ENCODE results near the gene ERRFI1. TPM values are rescaled to one million over a fixed set of nuclear protein-coding genes. Genes with fewer than 3 reads are reported as not detected.

Gene ERRFI1
- polyA plus RNA-seq, 3 donors, result 0.08 to 1.5 (median 0.28) TPM

GRCh38 chr1:8046391-8046790 is 20.3 kb upstream of the ERRFI1 start:
- no peak for DNase-seq
- Mint-ChIP-seq H3K27me3 (ENCODE audit: low read depth in 3 of 3) (no peaks in the 10 kb centered on the region), H3K36me3 (no peaks in the 10 kb centered on the region), H3K4me3 (no peak overlapping the region), H3K9me3 (peaks cover 0 to 6% (median 2%) of the 10 kb centered on the region in 7 donors), H3K4me1 (peaks cover 15% of the 10 kb centered on the region), H3K27ac (peak overlapping the region in 1 of 7 donors; percentile 9)
- Histone ChIP-seq H3K4me1 (ENCODE audit: control insufficient read depth in 1 of 2, insufficient read depth in 2 of 2, low read length in 2 of 2) (peaks cover 10 to 13% of the 10 kb centered on the region in 2 donors), H3K4me3 (replicated peaks in 1 of 3; ENCODE audit: low read depth in 2 of 3, low read length in 3 of 3) (no peak overlapping the region), H3K9me3 (replicated peaks in 1 of 2; ENCODE audit: control insufficient read depth in 1 of 2, insufficient read depth in 1 of 2, low read length in 2 of 2) (no peaks in the 10 kb centered on the region), H3K4me2 (replicated peaks; ENCODE audit: extremely low read depth, low read length, poor library complexity, severe bottlenecking) (no peak overlapping the region), H4K20me1 (ENCODE audit: insufficient read depth, low read length) (no peaks in the 10 kb centered on the region), H3K36me3 (replicated peaks in 1 of 2; ENCODE audit: control insufficient read depth in 1 of 2, insufficient read depth in 2 of 2, low read length in 2 of 2) (no peaks in the 10 kb centered on the region), H3K27ac (ENCODE audit: low read depth in 1 of 2, low read length in 2 of 2) (no peak overlapping the region), H3K79me2 (ENCODE audit: insufficient read depth, low read length) (no peaks in the 10 kb centered on the region), H2AFZ (ENCODE audit: insufficient read depth, low read depth, low read length, poor library complexity, severe bottlenecking) (no peak overlapping the region), H3K9ac (ENCODE audit: insufficient read depth, low read length, poor library complexity, severe bottlenecking) (no peak overlapping the region), H3K27me3 (ENCODE audit: control insufficient read depth in 2 of 2, insufficient read depth in 2 of 2, low read length in 2 of 2) (no peaks in the 10 kb centered on the region)
- no peak for TF ChIP-seq CTCF (IDR thresholded peaks at IDR 0.05)
- intact Hi-C loops (cut with micrococcal nuclease), result no loop called here
- WGBS (ENCODE audit: insufficient coverage), result 94% methylated on average over 7 of the region's 12 CpGs

- peaks cover 10 to 13% of the 10 kb centered on the region in 2 donors for H3K4me1 ChIP-seq (ENCODE audit: control insufficient read depth in 1 of 2, insufficient read depth in 2 of 2, low read length in 2 of 2)
- Mint-ChIP-seq H3K27me3 (ENCODE audit: low read depth in 3 of 3) (peaks cover 0 to 2% (median 0%) of the 10 kb centered on the region in 3 donors), H3K9me3 (peaks cover 0 to 6% (median 2%) of the 10 kb centered on the region in 7 donors), H3K27ac (no peak overlapping the region), H3K36me3 (no peaks in the 10 kb centered on the region), H3K4me3 (no peak overlapping the region), H3K4me1 (peaks cover 15% of the 10 kb centered on the region)
- H3K4me3 ChIP-seq (replicated peaks in 1 of 3; ENCODE audit: low read depth in 2 of 3, low read length in 3 of 3), result no peak overlapping the region
- WGBS (ENCODE audit: insufficient coverage), result 67% methylated on average over 1 of the region's 2 CpGs
- no peaks in the 10 kb centered on the region for H3K36me3 ChIP-seq (replicated peaks in 1 of 2; ENCODE audit: control insufficient read depth in 1 of 2, insufficient read depth in 2 of 2, low read length in 2 of 2)
- no peak for TF ChIP-seq CTCF (IDR thresholded peaks at IDR 0.05)
- H3K79me2 ChIP-seq (ENCODE audit: insufficient read depth, low read length), result no peaks in the 10 kb centered on the region
- H3K4me2 ChIP-seq (replicated peaks; ENCODE audit: extremely low read depth, low read length, poor library complexity, severe bottlenecking), result no peak overlapping the region
- peaks cover 0 to 3% of the 10 kb centered on the region in 2 donors for H3K27me3 ChIP-seq (ENCODE audit: control insufficient read depth in 2 of 2, insufficient read depth in 2 of 2, low read length in 2 of 2)
- H3K27ac ChIP-seq (ENCODE audit: low read depth in 1 of 2, low read length in 2 of 2), result no peak overlapping the region
- no peak overlapping the region for H3K9ac ChIP-seq (ENCODE audit: insufficient read depth, low read length, poor library complexity, severe bottlenecking)
- H3K9me3 ChIP-seq (replicated peaks in 1 of 2; ENCODE audit: control insufficient read depth in 1 of 2, insufficient read depth in 1 of 2, low read length in 2 of 2), result no peaks in the 10 kb centered on the region
- intact Hi-C loops (cut with micrococcal nuclease), result no loop called here
- no peak overlapping the region for H2AFZ ChIP-seq (ENCODE audit: insufficient read depth, low read depth, low read length, poor library complexity, severe bottlenecking)
- no peaks in the 10 kb centered on the region for H4K20me1 ChIP-seq (ENCODE audit: insufficient read depth, low read length)
- DNase-seq, result no peak
Measured at GRCh38 chr1:8043621-8044020, 17.5 kb upstream of the ERRFI1 start.
